OCI-M1 (cell line): Measurements from ENCODE around the gene TACR2.

ENCODE experiments used
- DNase-seq: peaks from one replicate; lab custom pipeline; 2025; lab: John Stamatoyannopoulos, UW

TACR2 gene

DNA sequence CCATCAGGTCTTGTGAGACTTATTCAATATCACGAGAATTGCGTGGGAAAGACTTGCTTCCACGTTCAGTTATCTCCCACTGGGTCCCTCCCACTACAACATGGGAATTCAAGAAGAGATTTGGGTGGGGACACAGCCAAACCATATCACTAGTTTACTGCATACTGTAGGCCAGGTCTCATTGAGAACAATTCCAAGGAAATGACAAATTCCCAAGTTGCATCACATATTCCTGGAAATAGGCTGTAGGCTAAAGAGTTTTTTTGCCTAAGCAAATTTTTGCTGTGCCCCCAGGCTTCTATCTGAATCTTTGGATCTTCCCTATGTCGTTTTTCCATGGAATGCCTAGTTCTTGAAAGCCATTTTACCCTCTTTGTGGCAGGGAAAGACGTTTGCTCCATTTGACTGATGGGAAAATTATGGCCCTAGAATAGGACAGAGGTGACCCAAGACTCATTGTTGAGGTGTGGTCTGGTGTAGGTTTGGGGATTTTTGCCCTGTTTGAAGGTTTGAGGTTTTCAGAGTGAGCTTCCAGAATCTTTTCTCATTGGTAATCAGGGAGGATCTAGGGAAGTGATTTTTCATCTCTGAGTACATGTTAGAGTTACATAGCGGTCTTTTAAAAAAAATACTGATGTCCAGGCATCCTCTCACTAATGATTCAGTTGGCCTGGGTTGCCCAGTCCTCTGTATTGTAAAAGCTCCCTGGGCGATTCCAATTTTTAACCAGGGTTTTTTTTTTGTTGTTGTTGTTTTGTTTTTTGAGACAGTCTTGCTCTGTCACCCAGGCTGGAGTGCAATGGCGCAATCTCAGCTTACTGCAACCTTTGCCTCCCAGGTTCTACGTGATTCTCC, 44.4 kb downstream of the TACR2 start:
- DNase-seq, result no peak

DNA sequence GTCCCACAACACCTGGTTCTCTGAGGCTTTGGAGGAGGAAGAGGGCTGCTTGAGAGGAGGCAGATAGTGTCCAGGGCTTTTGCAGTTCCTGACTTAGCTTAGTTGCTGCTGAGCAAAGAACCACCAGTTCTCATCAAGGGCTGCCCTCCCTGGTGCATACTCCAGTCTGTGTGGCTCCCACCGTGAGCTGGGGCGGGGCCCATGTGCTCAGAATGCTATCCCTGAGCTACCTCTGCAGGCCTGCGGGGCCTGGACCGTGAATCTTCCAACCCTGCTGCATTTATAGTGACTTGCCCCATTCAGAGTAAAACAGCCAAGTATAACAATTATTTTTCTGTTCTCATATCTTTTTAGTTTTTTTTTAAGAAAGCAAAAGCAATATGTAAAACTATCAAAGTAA, 49.2 kb downstream of the TACR2 start:
- no peak for DNase-seq

DNA sequence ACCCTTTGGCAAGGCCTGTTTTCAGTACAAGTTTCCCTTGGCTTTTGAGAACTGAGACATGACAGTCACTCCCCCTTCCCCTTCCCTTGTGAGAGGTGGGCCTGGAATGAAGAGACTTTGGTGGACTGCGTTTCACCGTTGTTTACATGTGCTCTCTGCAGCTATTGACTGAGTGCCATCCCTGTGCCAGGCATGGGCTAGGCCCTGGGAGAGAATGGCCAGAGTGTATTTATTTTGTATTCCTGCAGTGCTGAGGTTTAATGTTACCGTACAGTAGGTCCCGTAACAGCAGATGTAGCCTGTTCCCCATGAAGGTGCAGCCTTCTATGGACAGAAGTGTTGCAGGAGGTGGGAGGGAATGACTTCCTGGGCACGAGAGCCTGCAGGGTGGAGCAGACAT, 50.0 kb downstream of the TACR2 start:
- DNase-seq, result no peak

DNA sequence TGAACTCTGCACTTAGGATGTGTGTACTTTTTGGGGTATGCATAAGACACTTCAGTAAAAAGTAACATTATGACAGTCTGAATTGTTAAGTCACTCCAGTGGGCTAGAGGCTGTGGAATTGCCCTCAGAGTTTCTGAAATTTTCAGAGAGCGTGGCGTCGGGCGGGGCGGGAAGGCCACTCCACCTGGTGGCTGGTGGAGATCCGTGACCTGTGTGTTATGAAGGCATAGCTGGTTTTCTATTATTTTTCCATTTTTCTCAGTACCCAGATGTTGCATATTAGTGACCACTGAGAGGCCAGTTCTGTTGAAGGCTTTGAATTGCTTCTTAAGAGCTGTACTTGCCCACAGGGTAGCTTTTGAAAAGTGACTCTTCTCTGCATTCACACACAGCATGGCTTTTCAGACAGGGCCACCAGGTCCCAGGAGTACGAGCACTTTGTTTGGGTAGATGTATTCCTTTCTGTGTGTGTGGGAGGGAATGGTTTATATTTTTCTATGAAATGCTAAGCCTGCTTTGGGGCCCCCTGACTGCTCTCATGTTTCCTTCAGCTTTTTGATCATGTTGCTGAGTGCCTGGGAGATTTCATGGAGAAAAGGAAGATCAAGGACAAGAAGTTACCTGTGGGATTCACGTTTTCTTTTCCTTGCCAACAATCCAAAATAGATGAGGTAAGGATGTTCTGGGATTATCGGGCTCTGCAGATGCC, 52.3 kb downstream of the TACR2 start:
- no peak for DNase-seq

DNA sequence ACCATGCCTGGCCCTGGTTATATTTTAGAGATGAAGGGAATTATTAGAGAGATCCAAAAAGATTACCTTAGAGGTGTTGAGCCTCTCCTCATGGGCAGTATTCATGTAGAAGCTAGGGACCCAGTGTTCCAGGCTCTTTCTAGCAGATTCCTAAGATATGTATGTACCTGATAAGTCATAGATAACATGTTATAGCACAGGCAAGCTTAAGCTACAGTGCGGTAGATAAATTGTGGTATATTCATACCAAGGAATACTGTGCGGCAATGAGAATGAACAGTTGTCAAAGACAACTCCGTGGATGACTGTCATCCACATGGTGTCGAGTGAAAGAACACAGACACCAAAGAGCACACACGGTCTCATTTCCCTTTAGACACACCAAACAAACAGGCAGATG, 53.1 kb downstream of the TACR2 start:
- no peak for DNase-seq

DNA sequence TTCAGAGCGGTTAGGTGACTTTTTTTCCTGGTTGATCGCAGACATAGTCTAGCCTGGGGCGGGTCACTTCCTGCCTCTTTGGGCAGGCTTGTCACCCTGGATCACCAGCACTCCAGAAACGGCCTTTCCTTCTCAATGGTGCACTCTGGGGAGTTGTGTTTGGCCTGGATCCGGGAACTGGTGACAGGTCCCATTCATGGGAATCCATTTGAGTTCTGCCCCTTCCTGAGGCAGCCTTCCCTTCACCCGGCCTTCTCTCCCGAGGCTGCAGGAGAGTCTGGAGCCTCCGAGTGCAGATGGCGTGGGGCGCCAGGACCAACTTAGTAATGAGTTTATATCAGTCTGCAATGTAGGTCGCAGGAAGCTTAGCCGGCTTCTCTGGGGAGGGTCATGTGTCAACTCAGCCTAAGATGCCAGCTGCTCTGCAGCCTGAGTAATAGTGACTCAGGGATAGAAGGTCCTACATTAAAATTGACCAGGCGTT, 54.2 kb downstream of the TACR2 start:
- DNase-seq, result no peak

DNA sequence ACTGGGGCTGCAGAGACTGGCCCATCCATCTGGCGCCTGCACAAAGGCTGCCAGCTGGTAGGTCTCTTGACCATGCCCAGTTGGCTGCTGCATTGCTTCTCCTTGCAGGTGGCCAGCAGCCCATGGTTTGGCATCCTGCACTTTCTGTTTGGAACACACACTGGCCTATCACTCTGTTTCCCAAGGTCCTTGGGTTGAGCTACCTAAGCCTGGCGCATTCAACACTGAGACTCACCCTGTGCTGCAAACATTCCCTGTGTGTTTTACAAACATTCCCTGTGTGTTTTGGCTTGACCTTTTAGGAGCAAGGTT, 55.5 kb downstream of the TACR2 start:
- no peak for DNase-seq

DNA sequence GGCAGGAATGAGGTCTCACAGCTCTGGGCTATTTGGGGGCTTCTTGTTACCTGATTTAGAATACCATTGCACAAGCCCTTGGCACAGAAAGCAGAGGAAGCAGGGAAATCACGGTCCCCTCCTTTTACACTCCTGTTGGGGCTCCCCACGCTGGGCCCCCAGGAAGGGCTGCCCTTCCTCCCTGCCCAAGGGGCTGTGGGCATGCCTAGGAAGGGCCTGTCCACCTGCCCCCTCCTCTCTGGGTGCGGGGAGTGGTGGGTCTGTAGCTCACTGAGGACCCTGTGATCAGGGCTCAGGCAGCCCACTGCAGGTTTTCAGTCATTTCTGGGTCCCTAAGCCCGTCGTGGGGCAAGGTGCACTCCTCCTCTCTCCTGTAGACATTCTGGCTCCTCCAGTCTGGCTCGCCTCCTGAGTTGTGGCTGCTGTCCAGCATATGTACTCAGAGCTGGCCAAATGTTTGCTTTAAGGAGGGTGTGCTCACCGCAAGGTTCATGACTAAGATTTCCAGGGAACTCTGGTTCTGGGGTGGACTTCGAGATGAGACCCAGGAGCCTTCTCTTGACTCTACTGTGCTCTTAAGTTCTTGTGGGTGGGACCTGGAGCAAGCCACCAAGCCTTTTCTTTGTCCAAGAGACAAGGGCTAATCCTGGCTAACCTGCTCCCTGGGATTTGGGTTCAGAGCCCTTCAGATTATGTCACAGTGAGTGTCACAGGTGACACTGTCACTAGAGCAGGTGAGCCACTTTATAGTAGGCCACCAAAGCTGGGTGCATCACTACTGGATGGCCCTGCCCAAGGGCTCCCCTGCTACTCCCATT, 56.0 kb downstream of the TACR2 start:
- DNase-seq, result no peak

DNA sequence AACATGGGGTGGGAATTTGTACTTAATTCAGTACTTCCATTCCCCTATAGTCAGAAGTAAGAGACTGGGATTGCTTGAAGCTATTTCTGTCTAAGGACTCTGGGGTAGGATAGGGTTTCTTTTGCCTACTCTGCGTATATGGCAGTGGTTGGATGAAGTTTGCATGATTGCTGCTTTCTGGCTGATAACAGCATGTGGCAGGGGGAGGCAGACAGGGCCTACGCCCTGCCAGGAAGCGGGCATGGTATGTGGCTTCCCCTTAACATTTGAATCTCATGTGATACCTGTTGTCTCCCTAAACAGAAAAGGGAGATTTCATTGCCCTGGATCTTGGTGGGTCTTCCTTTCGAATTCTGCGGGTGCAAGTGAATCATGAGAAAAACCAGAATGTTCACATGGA, 57.1 kb downstream of the TACR2 start:
- DNase-seq, result no peak

DNA sequence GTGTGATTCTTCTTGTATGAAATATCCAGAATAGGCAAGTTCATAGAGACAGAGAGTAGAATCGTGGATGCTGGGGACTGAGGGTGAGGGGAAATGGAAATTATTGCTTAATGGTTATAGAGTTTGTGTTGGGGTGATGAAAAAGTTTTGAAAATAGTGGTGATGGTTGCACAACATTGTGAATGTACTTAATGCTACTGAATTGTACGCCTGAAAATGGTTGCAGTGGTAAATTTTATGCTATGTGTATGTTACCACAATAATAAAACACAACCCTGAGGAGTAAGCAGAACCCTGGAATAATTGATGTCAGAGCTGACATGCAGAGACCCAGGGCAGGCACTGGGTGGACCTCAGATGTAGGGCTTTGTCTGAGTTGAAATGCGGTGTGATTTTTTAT, 57.6 kb downstream of the TACR2 start:
- no peak for DNase-seq

DNA sequence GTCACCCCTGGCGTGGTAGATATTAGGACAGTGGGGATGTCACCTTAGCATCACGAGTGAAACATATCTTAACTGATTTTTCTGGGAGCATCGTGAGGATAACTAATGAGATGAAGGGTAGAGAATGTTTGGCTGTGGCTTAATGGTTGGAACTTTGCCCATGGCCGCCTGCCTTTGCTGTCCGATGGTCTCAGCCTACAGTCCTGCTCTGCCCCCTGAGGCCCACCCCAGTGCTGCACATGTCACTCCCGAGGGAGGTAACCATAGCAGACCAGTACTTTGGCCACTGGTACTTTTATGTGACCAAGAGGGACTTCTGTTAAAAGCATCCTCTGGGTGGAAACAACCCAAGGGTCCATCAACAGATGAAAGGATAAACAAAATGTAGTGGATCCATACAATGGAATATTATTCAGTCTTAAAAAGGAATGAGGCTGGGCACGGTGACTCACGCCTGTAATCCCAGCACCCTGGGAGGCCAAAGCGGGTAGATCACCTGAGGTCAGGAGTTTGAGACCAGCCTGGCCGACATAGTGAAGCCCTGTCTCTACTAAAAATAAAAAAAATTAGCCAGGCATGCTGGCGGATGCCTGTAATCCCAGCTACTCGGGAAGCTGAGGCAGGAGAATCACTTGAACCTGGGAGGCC, 58.4 kb downstream of the TACR2 start:
- DNase-seq, result no peak

DNA sequence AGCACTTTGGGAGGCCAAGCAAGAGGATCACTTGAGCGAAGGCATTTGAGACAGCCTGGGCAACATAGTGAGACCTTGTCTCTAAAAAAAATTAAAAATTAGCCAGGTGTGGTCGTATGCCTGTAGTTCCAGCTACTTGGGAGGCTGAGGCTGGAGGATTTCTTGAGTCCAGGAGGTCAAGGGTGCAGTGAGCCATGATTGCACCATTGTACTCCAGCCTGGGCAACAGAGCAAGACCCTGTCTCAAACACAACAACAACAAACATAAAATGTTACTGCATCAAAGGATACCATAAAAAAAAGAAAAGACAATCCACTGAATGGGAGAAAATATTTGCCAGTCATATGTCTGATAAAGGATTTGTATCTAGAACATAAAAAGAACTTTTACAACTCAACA, 60.5 kb downstream of the TACR2 start:
- DNase-seq, result no peak

DNA sequence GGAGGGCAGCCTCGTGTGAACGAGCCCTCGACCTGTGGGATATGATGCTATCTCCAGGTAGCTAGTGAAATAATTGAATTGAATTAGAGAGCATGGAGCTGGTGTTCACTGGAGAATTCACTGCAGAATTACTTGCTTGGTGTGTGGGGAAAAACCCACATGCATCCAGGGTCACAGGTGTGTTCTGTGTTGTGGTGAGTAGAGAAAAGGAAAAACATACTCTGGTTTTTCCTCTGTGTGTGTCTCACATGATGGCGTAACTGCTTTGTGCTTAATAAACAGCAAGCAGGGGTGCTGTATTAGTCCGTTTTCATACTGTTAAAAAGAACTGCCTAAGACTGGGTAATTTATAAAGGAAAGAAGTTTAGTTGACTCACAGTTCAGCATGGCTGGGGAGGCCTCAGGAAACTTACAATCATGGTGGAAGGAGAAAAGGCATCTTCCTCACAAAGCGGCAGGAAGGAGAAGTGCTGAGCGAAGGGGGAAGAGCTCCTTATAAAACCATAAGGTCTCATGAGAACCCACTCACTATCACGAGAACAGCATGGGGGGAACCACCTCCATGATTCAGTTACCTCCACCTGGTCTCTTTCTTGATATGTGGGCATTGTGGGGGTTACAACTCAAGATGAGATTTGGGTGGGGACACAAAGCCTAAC, 62.6 kb downstream of the TACR2 start:
- no peak for DNase-seq
